Colonic mucosa (tissue), 4 donors: ENCODE results near the gene SAMD14. TPM values are rescaled to one million over a fixed set of nuclear protein-coding genes. Genes with fewer than 3 reads are reported as not detected.

ENCODE experiments used
- DNase-seq: peaks from one replicate; pipeline ENCODE4 v3.0.0-alpha.2; 2020
- H3K27ac ChIP-seq: fragments of 200-600 bp; one replicate; pipeline ENCODE4 v1.8.0; 2021
- H3K27me3 ChIP-seq: fragments of 200-600 bp; one replicate; pipeline ENCODE4 v1.8.0; 2021
- H3K36me3 ChIP-seq: fragments of 200-600 bp; one replicate; pipeline ENCODE4 v1.8.0; 2021
- H3K4me1 ChIP-seq: fragments of 200-600 bp; one replicate; pipeline ENCODE4 v1.8.0; 2021; ENCODE audit warnings: mild to moderate bottlenecking
- H3K4me3 ChIP-seq: fragments of 200-600 bp; one replicate; pipeline ENCODE4 v1.8.0; 2021
- H3K9ac ChIP-seq, 2 donors: one replicate each; pipeline ENCODE4 v1.7.0; 2013; ENCODE audit warnings: control low read depth in 2 of 2, low read depth in 2 of 2, low read length in 2 of 2
- H3K9me3 ChIP-seq: fragments of 200-600 bp; one replicate; pipeline ENCODE4 v1.8.0; 2021
- intact Hi-C: fragments of 100-400 bp; cut with DNase I; formaldehyde crosslinking; loops from one replicate; pipeline ENCODE4 v1.14.1; 2022
- total RNA-seq, 2 donors: library from RNA; stranded (reverse); fragmentation: NEBNext Ultra II Directional in 1 of 2; extraction: Animal tissue kit (Norgen Biotek cat#: 25700) in 1 of 2; gene quantifications; one replicate each; pipeline ENCODE4 v1.2.1, GENCODE V29; 2021
- TF ChIP-seq, protein P1 (sequence below): fragments of 200-600 bp; IDR thresholded peaks from one replicate; pipeline ENCODE4 v1.8.0; 2022; ENCODE audit warnings: antibody characterized with exemption, mild to moderate bottlenecking
- donor health status: healthy.
- donor health status: DM: no; HTN: no; CAD: no.
- donor health status: DM: no; HTN: no; CAD: no.

Gene SAMD14
- total RNA-seq: 1 to 10 TPM in 1 of 2 donors, under 1 TPM in 1; 0.77 to 2.3 TPM

DNA sequence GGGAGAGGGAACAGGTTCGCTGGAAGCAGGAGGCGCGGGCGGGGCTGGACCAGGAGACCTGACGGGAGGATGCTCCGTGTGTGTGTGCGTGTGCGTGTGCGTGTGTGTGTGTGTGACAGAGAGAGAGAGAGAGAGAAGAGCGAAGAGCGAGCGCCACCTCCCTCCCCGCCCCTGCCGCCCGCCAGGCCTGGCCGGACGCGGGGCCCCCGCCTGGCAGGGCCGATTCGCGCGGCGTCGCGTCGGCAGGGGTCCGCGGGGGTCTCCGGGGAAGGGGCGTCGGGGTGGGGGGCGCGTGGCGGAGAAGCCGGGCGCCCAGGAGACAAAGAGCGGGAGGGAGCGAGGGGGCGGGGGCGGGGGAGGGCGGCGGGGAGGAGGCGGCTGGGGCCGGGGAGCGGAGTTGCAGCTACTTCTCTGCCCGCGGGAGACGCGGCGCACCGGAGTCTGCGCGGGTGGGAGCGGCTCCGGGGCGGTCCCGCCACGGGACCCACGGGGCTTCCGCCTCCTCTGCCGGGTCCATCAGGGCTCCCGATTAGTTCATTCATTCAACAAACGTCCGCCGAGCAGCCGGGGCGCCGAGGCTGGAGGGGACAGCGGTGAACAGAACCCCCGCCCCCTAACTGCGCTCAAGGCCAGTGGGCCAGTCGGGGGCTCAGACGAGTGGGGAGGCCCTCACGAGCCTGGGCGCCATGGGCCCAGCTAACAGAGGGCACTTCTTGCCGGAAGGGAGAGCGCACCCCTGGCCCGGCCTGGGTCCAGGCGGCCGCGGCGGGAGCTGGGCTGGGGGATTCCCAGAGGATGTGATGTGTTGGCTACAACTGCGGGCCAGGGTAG is at the start of gene SAMD14:
SAMD14 (minus strand) TSS at position 433 of the 831 bp plus-strand sequence. CDS start 5,201 bp downstream, outside the sequence.
- DNase-seq: no peak
- Histone ChIP-seq H3K4me3 (peak within 1 kb of the TSS; percentile 33), H3K9ac (peak within 1 kb of the TSS in 1 of 2 donors; percentile 67), H3K27ac (no peak within 1 kb of the TSS), H3K27me3 (peaks cover 16% of the 10 kb centered on the region), H3K36me3 (no peaks in the 10 kb centered on the region), H3K9me3 (no peaks in the 10 kb centered on the region), H3K4me1 (peaks cover 10% of the 10 kb centered on the region)
- TF ChIP-seq, protein P1, sequence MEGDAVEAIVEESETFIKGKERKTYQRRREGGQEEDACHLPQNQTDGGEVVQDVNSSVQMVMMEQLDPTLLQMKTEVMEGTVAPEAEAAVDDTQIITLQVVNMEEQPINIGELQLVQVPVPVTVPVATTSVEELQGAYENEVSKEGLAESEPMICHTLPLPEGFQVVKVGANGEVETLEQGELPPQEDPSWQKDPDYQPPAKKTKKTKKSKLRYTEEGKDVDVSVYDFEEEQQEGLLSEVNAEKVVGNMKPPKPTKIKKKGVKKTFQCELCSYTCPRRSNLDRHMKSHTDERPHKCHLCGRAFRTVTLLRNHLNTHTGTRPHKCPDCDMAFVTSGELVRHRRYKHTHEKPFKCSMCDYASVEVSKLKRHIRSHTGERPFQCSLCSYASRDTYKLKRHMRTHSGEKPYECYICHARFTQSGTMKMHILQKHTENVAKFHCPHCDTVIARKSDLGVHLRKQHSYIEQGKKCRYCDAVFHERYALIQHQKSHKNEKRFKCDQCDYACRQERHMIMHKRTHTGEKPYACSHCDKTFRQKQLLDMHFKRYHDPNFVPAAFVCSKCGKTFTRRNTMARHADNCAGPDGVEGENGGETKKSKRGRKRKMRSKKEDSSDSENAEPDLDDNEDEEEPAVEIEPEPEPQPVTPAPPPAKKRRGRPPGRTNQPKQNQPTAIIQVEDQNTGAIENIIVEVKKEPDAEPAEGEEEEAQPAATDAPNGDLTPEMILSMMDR: no peak
- intact Hi-C loops: no loop called here

DNA sequence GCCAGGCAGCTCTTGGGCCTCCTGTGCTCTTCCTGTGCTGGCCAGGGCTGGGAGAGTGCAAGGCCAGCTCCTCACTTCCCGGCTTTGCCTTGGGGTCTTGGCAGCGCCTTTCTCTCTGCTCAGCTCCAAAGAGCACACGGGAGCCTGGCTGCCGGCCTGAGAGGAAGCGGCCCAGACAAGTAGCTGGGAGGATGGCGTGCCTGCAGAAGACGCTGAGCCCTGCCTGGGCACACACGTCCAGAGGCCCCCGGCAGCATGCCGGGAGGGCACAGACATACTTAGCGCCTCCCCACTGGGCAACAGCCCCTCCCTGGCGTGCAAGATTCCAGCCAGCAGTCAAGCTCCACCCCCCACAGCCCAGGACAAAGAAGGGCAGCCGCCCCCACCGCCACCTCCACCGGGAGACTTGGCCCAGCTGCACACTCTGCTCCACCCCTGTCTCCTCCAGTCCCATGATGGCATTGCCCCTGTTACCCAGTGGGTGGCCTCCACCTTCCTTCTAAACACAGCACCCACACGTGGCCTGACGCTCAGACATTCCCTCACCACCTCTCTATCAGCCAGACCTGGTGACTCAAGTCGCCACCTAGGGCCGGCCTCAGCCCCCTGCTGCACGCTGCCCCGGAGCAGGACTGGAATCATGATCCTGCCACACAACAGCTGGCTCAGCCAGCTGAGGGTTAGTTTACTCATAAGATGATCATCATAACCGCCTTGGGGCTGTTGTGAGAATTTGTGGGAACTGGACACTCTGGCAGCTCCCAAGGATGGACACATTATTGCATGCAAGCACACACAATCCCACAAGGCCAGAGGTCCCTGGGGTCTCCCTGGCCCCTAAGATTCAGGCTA is 48.2 kb upstream of the SAMD14 start:
- no peaks in the 10 kb centered on the region for H3K36me3 ChIP-seq
- TF ChIP-seq, protein P1: peak; percentile 22
- peak; percentile 84 for DNase-seq
- H3K9ac ChIP-seq: peak overlapping the region; percentile 1 to 32
- intact Hi-C loops: no loop called here
- H3K4me3 ChIP-seq: no peak overlapping the region
- H3K4me1 ChIP-seq: peaks cover 6% of the 10 kb centered on the region
- H3K9me3 ChIP-seq: no peaks in the 10 kb centered on the region
- H3K27ac ChIP-seq: peak overlapping the region; percentile 41
- no peaks in the 10 kb centered on the region for H3K27me3 ChIP-seq

DNA sequence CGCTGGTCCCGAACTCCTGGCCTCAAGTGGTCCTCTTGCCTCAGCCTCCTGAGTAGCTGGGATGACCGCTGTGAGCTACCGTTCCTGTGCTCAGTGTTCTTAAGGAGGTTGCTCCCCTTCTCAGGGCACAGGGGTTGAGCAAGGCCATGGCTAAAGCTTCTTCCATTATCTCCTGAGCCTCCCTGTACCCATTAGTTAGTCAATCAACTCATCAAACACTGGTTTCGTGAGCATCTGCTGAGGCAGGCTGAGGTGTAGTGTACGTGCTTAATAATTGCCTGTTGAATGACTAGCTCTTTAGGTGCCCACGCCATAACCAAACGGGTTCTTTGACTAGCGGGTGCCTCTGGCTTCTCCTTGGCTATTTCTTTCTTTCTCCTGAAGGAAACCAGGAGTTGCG is 47.5 kb upstream of the SAMD14 start:
- Histone ChIP-seq H3K36me3 (no peaks in the 10 kb centered on the region), H3K27ac (peak overlapping the region; percentile 41), H3K9ac (no peak overlapping the region), H3K27me3 (no peaks in the 10 kb centered on the region), H3K9me3 (no peaks in the 10 kb centered on the region), H3K4me1 (peaks cover 6% of the 10 kb centered on the region), H3K4me3 (no peak overlapping the region)
- intact Hi-C loops: no loop called here
- TF ChIP-seq, protein P1: no peak
- no peak for DNase-seq

DNA sequence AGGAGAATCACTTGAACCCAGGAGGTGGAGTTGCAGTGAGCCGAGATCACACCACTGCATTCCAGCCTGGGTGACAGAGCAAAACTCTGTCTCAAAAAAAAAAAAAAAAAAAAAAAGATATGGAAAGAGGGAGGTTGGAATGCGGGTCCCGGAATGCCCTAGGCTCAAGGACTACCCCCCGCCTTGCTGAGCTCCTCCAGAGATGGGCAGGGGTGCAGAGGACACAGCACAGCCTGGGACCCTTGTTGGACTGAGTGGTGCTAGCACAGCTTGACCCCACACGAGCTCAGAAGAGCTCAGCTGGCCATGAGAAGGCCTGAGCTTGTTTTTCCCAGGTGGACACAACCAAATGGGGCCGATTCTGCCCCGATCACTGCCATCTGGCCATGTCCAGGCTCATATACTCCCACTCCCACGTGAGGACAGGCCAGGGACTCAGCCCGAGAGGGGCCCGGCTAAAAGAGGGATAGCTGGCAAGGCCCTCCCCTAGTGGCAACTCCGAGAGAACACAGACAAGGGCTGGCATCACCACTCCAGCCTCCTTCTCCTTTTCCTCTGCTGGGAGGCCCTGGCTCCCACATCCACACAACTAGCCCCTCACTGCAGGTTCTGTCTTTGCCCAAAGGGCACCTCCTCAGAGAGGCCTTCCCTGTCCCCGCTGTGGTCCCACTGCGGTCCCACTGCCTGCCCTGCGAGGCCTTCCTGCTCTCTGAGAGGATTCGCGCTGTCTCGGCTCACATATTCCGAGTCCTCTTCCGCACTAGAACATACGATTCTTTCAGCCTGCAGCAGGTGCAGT is 46.8 kb upstream of the SAMD14 start:
- Histone ChIP-seq H3K27me3 (no peaks in the 10 kb centered on the region), H3K27ac (no peak overlapping the region), H3K36me3 (no peaks in the 10 kb centered on the region), H3K4me1 (peaks cover 6% of the 10 kb centered on the region), H3K4me3 (no peak overlapping the region), H3K9ac (no peak overlapping the region), H3K9me3 (no peaks in the 10 kb centered on the region)
- TF ChIP-seq, protein P1: no peak
- no peak for DNase-seq
- intact Hi-C loops: no loop called here
